Measurements from ENCODE around the gene THADA.
"Not testable (repeated sequence)": the region's sequence is repeated elsewhere in the genome, so short reads cannot be mapped to it uniquely, and the experiment has no call there.

The THADA gene

GRCh38 chr2:43412114-43412753, 183.6 kb downstream of the THADA start:
- peak; percentile 23 for DNase-seq

- no peak for DNase-seq
Measured at GRCh38 chr2:43410055-43410604, 185.7 kb downstream of the THADA start.

- no peak for DNase-seq
Measured at GRCh38 chr2:43408407-43409160, 187.3 kb downstream of the THADA start.

DNA sequence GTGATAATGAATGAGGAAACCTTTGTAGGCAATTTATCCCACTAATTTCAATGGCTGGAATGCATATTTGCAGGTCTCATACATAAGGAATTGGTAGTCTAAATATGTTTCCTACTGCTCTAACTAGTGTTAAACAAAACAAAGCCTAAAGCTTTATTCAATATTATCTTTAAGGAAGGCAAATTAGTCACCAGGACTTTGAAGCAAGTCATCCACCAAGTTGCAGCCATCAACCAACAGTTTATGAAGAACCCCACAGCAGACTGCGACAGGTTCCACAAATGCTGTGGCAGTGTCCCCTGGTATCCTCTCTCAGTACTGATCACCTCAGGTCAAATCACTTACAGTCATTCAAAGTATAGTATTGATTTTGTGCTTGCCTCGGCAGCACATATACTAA, 187.9 kb downstream of the THADA start:
- no peak for DNase-seq

DNA sequence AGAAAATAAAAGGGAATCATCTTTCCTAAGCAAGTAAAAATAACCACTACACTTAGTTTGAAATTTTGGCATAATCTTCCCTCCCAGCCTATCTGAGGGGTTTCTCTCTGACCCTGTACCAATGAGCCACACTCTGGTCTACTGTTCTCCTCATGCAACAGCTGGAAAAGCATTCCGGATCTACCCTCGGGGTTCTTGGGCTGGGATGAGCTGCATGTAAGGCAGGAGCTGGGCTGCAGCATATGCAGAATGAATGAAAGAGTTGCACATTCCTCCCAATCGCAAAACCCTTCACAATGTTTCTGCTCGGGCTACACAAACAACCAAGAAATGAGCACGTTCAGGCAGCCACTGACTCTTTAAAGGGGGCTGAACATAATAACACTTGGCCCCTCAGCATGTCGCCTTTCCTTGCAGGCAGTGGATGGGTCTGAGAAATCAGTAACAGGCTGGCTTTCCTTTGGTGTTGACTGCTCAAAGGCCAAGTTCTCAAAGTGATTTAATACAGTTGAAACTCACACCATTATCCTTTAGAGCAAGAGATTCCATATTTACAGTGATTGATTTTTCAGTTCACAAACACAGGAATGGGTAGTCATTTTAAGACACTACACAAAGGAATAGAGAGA, 189.1 kb downstream of the THADA start:
- DNase-seq, result no peak

GRCh38 chr2:43405829-43406228, 190.0 kb downstream of the THADA start:
- no peak for DNase-seq

GRCh38 chr2:43402452-43402937, 193.3 kb downstream of the THADA start:
- no peak for DNase-seq

DNA sequence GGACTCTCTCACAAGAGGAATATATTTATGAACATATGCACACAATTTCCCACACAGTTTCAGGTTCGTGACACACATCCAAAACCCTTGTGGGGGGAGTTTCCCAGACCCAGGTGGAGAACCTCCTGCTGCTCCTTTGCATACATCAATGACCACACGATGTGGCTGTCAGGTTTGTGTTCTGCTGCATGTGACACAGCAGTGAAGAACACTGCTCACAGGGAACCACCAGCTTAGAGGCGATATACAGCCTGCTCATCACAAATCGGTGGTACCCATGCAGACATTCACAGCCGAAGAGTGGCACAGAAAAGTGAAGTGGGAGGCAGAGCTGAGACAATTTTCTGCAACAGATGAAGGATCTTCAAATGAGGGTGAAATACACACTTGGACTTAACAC, 193.8 kb downstream of the THADA start:
- DNase-seq, result no peak

- DNase-seq, result no peak
Measured at GRCh38 chr2:43400508-43400907, 195.3 kb downstream of the THADA start.

- DNase-seq, result peak; percentile 81
Measured at GRCh38 chr2:43399515-43400264, 196.1 kb downstream of the THADA start.

- no peak for DNase-seq
Measured at GRCh38 chr2:43399098-43399497, 196.7 kb downstream of the THADA start.

DNA sequence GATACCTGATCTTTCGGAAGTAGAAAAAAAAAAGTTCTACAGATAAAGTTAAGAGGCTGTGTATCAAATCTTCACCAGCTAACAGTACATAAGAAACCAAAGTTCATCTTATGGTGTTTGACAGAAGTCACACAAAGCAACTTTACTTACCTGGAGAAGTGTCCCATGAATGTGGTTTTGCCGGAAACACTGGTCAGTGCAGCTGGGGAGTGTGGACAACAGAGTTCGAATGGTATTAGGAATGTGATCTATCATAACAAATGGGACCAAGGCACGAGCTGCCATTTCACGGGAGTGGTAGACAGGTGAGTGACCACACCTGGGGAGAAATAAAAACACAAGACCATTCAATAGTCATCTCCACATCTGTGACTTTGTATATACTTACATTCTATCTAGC, 198.0 kb downstream of the THADA start:
- no peak for DNase-seq

DNA sequence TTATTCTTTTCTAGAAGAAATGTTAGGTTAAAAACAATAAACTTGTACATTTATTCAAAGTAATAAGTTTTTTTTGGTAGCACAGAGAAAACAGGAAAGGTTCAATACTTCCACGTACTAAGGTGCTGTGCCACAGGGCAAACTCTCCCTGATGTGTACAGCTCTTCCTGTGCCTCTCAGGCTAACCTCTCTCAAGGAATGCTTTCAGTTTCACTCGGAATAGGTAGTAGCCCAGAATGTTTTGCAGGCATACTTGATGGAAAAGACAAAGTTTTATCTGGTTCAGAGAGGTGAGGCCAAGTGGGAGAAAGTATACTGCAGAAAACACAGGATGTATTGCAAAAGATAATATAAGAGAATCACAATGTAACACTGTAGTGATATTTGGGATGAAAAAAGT, 198.4 kb downstream of the THADA start:
- no peak for DNase-seq

- not testable (repeated sequence) for DNase-seq
Measured at GRCh38 chr2:43396344-43396743, 199.5 kb downstream of the THADA start.

DNA sequence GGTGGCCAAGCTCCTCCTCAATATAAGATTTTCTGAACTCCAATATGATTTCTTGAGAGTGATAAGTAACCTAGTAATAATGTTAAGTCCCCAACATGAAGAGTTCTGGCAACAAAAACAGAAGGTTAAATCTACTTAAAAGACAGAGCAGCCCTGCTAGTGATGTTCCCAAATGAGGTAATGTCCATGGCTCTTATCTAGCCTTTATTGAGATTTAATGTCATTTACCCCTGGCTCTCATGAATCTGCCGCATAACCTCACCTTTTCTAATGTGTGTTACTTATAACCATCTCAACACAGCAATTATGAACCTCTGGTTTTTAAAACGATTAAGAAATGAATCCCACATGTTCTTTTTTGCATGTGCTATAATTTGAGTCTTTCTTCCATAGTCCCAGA, 201.9 kb downstream of the THADA start:
- DNase-seq, result no peak

GRCh38 chr2:43391878-43392215, 204.0 kb downstream of the THADA start:
- DNase-seq, result peak; percentile 56

- DNase-seq, result no peak
Measured at GRCh38 chr2:43391201-43391877, 204.5 kb downstream of the THADA start.

DNA sequence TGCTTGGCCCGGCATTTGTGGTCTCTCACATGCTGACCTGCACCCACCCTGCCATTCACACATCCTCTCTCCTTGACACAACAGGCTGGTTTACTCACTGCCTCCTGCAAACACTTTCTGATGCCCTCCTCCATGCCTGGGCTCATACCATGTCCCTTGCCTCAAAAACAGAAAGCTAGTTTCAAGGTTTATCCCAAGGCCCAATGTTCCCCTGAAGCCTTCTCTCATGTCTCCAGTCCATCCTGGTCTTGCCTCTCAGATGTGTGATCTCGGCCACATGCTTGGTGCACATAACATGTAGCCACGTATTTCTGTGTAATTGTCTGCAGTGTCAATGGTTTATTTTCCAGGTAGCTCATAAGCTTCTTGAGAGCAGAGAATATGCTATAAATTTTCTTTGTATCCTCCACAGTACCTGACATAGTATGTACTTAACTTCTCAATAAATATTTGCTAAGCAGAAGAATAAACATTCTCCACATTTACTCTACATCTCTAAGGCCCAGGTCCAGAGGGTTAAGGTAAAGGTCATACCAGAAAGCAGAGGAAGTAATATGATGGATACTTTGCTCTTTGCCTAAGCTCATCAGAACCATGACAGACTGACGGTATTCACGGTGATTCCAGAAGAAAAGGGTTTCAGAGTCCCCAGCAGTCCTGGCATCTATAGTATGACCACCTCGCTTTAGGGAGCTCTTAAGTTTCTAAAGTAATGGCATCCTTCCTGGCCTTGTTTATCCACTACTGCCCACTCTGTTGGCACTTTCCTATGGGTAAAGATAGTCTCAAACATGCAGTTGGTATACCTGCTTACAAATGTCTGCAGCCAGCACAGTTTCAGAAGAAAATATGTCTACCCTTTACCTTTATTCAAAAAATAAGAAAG, 206.0 kb downstream of the THADA start:
- no peak for DNase-seq

DNA sequence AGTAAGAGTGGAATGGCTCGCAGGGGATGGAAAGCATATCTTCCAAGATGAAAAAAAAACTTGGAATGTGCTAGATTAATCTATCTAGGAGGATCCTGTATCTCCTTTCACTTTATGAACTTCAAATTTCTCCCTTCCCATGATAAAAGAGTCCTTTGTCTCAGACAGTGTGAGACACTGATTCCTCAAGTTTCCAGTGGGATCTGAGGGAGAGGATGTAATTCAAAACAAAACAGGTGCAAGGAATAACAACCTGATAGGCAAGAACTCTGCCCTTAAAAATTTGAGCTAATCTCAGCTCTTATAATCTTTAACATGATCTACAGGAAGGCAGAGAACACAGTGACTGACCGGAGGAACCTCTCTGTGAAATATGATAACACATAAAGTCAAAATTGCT, 207.5 kb downstream of the THADA start:
- no peak for DNase-seq

DNA sequence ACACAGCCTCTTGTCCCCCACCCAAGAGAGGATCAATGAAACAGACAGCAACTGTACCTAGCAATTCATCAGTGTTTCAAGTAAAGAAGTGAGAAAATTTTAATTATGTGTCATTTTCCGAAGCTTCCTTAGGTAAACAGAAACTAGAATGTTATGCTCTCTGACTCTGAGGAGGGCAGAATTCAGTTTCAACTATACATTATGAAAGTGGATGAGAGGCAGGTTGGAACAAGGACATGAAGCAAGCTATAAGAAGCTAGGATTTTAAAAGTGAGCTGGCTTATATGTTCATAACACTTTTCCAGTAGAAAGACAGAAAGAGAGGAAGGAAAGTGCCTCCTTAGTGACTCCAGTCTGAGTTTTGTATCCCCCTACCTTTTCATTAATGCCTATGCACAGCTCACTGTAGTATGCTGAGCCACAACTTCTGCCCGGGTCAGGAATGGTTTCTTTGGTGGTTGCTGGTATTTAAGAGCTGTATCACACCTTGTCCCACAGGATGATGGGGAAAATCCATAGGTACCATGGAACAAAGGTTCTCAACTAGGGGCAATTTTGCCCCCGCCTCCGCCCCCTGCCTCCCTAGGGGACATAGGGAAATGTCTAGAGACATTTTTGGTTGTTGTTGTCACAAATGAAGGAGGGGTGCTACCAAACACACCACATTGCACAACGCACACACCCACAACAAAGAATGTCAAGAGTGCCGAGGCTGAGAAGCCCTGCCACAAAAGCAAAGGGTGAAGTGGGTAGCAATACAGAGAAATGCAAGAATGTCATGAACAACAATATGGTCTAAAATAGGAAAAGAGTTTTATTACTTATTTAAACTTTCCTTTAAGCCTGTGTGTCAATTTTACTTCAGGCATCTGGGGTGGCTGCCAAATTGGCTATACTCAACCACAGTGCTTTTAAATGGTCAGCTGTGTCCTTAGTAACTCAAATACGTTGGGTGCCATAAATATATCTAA, 208.5 kb downstream of the THADA start:
- peak; percentile 25 for DNase-seq
